Measurements from ENCODE around the gene ISG15.

ISG15 gene

DNA sequence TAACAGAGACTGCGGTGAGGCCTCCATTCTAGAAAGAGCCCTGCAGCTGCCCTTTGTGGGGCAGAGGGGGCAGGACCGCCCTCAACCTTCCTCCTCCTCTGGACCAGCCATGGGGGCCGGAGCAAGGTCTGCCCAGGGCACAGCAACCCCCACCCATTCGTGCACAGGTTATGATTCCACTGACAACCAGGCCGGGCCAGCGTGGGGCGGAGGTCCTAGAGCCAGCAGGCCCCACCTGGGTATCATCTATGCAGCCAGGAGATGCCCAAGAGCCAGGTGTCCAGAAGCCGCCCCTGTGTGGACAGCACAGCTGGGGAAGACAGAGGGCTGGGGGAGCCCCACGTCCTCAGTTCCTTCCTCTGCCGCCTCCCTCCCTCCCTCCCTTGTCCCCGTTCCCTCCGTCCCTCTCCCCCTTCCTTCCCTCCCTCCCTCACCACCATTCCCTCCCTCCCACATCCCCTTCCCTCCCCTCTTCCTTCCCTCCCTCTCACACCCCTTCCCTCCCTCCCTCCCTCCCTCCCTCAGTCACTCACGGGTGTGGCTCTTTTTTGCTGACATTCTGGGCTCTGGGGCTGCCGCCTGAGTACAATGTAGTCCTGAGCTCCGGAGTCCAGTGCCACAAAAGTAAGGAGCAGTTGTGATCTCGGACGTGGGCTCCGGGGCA is 48.5 kb downstream of the ISG15 start:
- DNase-seq (ENCODE audit: low read depth): no peak

GRCh38 chr1:1062348-1063163 is 49.3 kb downstream of the ISG15 start:
- no peak for DNase-seq (ENCODE audit: low read depth)

GRCh38 chr1:1063261-1063944 is 50.1 kb downstream of the ISG15 start:
- DNase-seq (ENCODE audit: low read depth): no peak

Measured in stromal cell of bone marrow (primary cell).